Epidermal melanocyte (primary cell): ENCODE results near the gene STRN4.

Experiments
- DNase-seq: peaks from one replicate; pipeline ENCODE4 v3.0.0; 2011; ENCODE audit warnings: low spot score; ENCODE audit not compliant: insufficient read length

STRN4 gene

GRCh38 chr19:46745030-46745429 lies 1.2 kb downstream of the STRN4 start:
- no peak for DNase-seq

- no peak for DNase-seq
Observed at GRCh38 chr19:46744005-46744691, 2.1 kb downstream of the STRN4 start.

GRCh38 chr19:46742926-46743480 lies 3.2 kb downstream of the STRN4 start:
- DNase-seq = no peak

GRCh38 chr19:46741447-46741846 lies 4.8 kb downstream of the STRN4 start:
- no peak for DNase-seq

- no peak for DNase-seq
Observed at GRCh38 chr19:46739290-46739771, 6.9 kb downstream of the STRN4 start.

GRCh38 chr19:46737761-46738171 lies 8.5 kb downstream of the STRN4 start:
- DNase-seq = no peak

GRCh38 chr19:46737298-46737654 lies 9.0 kb downstream of the STRN4 start:
- no peak for DNase-seq

GRCh38 chr19:46736531-46737297 lies 9.5 kb downstream of the STRN4 start:
- no peak for DNase-seq

- DNase-seq = no peak
Observed at GRCh38 chr19:46733690-46734292, 12.5 kb downstream of the STRN4 start.

- DNase-seq = no peak
Observed at GRCh38 chr19:46732966-46733689, 13.1 kb downstream of the STRN4 start.

GRCh38 chr19:46732172-46732938 lies 13.9 kb downstream of the STRN4 start:
- no peak for DNase-seq

- DNase-seq = no peak
Observed at GRCh38 chr19:46731584-46731983, 14.7 kb downstream of the STRN4 start.

GRCh38 chr19:46731007-46731501 lies 15.2 kb downstream of the STRN4 start:
- no peak for DNase-seq

- no peak for DNase-seq
Observed at GRCh38 chr19:46730595-46730994, 15.7 kb downstream of the STRN4 start.

GRCh38 chr19:46730187-46730586 lies 16.1 kb downstream of the STRN4 start:
- no peak for DNase-seq

GRCh38 chr19:46729696-46730095 lies 16.6 kb downstream of the STRN4 start:
- DNase-seq = no peak

- DNase-seq = peak; percentile 90
Observed at GRCh38 chr19:46728693-46729339, 17.4 kb downstream of the STRN4 start.

GRCh38 chr19:46728208-46728607 lies 18.0 kb downstream of the STRN4 start:
- no peak for DNase-seq

GRCh38 chr19:46727757-46728156 lies 18.5 kb downstream of the STRN4 start:
- DNase-seq = no peak

- DNase-seq = no peak
Observed at GRCh38 chr19:46726971-46727501, 19.2 kb downstream of the STRN4 start.
